ENCODE measurements around the gene CUL7.

CUL7 gene

GRCh38 chr6:43077333-43077809 lies 23.7 kb upstream of the CUL7 start:
- no peak for DNase-seq (ENCODE audit: low read depth)

- no peak for DNase-seq (ENCODE audit: low read depth)
These were observed 23.0 kb upstream of the CUL7 start for GRCh38 chr6:43076464-43077332.

- no peak for DNase-seq (ENCODE audit: low read depth)
These were observed 22.2 kb upstream of the CUL7 start, which contains the start of gene PTK7 for GRCh38 chr6:43075670-43076463. PTK7 (plus strand) TSS chr6:43076314; CDS start chr6:43076489, 175 bp downstream.

- DNase-seq (ENCODE audit: low read depth): no peak
These were observed 21.4 kb upstream of the CUL7 start for GRCh38 chr6:43074847-43075669.

- no peak for DNase-seq (ENCODE audit: low read depth)
These were observed 16.5 kb upstream of the CUL7 start for GRCh38 chr6:43070028-43070632.

- no peak for DNase-seq (ENCODE audit: low read depth)
These were observed 9.2 kb upstream of the CUL7 start for GRCh38 chr6:43062818-43063217.

GRCh38 chr6:43061861-43062260 lies 8.2 kb upstream of the CUL7 start:
- DNase-seq (ENCODE audit: low read depth): no peak

- no peak for DNase-seq (ENCODE audit: low read depth)
These were observed 7.3 kb upstream of the CUL7 start for GRCh38 chr6:43060755-43061633.

GRCh38 chr6:43060034-43060754 lies 6.5 kb upstream of the CUL7 start:
- DNase-seq (ENCODE audit: low read depth): no peak

- DNase-seq (ENCODE audit: low read depth): peak; percentile 98
These were observed 5.8 kb upstream of the CUL7 start, which contains the start of the genes KLC4 and MRPL2 for GRCh38 chr6:43059168-43060033. KLC4 (plus strand) TSS chr6:43059631; CDS start chr6:43061336, 1,705 bp downstream. MRPL2 (minus strand) TSS chr6:43059434; CDS start chr6:43059381, 53 bp downstream.

GRCh38 chr6:43058531-43058930 lies 4.9 kb upstream of the CUL7 start:
- no peak for DNase-seq (ENCODE audit: low read depth)

GRCh38 chr6:43055966-43056365 lies 2.3 kb upstream of the CUL7 start:
- no peak for DNase-seq (ENCODE audit: low read depth)

GRCh38 chr6:43054206-43054943 lies 724 bp upstream of the CUL7 start:
- no peak for DNase-seq (ENCODE audit: low read depth)

GRCh38 chr6:43052842-43053544 lies 658 bp downstream of the CUL7 start:
- no peak for DNase-seq (ENCODE audit: low read depth)

- DNase-seq (ENCODE audit: low read depth): no peak
These were observed 1.3 kb downstream of the CUL7 start for GRCh38 chr6:43052225-43052841.

- no peak for DNase-seq (ENCODE audit: low read depth)
These were observed 2.7 kb downstream of the CUL7 start for GRCh38 chr6:43050981-43051380.

- DNase-seq (ENCODE audit: low read depth): no peak
These were observed 5.7 kb downstream of the CUL7 start for GRCh38 chr6:43047998-43048397.
